ENCODE data around the gene SLC7A8. TPM values are rescaled to one million over a fixed set of nuclear protein-coding genes. Genes with fewer than 3 reads are reported as not detected.

Gene SLC7A8
- total RNA-seq, 2 experiments from 2014 or later = 4.0 to 11.4 TPM

DNA sequence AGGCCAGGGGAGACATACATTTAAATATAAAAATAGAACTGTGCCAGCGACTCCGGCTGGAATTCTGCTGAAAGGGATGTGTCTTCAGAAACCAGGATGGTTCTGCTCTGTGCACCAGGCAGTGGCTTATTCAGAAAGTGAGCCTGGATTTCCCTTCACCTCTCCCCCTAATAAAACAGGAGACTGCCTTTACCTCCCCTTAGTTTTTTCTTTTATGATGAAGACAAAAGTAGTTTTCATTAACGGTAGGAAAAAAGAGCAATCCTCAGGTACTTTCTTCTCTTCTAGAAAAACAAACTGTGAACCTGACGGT is 346 bp downstream of the SLC7A8 start:
- intact Hi-C loops (cut with micrococcal nuclease; ENCODE audit: unreplicated experiment) = loop anchor here (1.0 kb wide), 1 partner anchor 63 kb away; no protein-coding TSS in a partner anchor
- Histone ChIP-seq H4K20me1 (ENCODE audit: insufficient read depth, low read length) (no peaks in the 10 kb centered on the region), H3K4me3 (ENCODE audit: low read depth, low read length, poor library complexity, severe bottlenecking) (peak overlapping the region; percentile 67), H3K4me2 (ENCODE audit: low read length) (peak overlapping the region; percentile 79), H3K79me2 (ENCODE audit: insufficient read depth, low read depth, low read length) (no peaks in the 10 kb centered on the region), H3K9me2 (ENCODE audit: insufficient read depth, low read length) (no peaks in the 10 kb centered on the region), H2AFZ (ENCODE audit: low read length) (peak overlapping the region; percentile 82), H3K4me1 (ENCODE audit: insufficient read depth, low read length, poor library complexity, severe bottlenecking) (peaks cover 24% of the 10 kb centered on the region), H3K36me3 (ENCODE audit: insufficient read depth, low read length) (no peaks in the 10 kb centered on the region), H3K27ac (ENCODE audit: low read depth, low read length, poor library complexity, severe bottlenecking) (no peak overlapping the region), H3K9me3 (ENCODE audit: low read length) (no peaks in the 10 kb centered on the region)
- ChIA-PET POLR2A (interaction anchor here (2.0 to 9.2 kb wide), 3 partner anchors 8 to 62 kb away, joined by 6 to 68 read pairs (median 10); partner anchors contain the start of gene CEBPE), CTCF (ENCODE audit: unreplicated experiment) (interaction anchor here (1.0 to 8.2 kb wide), 3 partner anchors 10 to 114 kb away, joined by 4 to 69 read pairs (median 5); no protein-coding TSS in a partner anchor)
- DNase-seq (ENCODE audit: low spot score) = peak; percentile 13
- TSS peak; percentile 96 for BruUV-seq (replicated peaks)
- TF ChIP-seq EZH2phosphoT487 (IDR thresholded peaks at IDR 0.05; ENCODE audit: borderline replicate concordance, low read depth, low read length) = no peak
- TF ChIP-seq, protein P1, sequence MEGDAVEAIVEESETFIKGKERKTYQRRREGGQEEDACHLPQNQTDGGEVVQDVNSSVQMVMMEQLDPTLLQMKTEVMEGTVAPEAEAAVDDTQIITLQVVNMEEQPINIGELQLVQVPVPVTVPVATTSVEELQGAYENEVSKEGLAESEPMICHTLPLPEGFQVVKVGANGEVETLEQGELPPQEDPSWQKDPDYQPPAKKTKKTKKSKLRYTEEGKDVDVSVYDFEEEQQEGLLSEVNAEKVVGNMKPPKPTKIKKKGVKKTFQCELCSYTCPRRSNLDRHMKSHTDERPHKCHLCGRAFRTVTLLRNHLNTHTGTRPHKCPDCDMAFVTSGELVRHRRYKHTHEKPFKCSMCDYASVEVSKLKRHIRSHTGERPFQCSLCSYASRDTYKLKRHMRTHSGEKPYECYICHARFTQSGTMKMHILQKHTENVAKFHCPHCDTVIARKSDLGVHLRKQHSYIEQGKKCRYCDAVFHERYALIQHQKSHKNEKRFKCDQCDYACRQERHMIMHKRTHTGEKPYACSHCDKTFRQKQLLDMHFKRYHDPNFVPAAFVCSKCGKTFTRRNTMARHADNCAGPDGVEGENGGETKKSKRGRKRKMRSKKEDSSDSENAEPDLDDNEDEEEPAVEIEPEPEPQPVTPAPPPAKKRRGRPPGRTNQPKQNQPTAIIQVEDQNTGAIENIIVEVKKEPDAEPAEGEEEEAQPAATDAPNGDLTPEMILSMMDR (conservative IDR thresholded peaks at IDR 0.05; ENCODE audit: low read length) = no peak

DNA sequence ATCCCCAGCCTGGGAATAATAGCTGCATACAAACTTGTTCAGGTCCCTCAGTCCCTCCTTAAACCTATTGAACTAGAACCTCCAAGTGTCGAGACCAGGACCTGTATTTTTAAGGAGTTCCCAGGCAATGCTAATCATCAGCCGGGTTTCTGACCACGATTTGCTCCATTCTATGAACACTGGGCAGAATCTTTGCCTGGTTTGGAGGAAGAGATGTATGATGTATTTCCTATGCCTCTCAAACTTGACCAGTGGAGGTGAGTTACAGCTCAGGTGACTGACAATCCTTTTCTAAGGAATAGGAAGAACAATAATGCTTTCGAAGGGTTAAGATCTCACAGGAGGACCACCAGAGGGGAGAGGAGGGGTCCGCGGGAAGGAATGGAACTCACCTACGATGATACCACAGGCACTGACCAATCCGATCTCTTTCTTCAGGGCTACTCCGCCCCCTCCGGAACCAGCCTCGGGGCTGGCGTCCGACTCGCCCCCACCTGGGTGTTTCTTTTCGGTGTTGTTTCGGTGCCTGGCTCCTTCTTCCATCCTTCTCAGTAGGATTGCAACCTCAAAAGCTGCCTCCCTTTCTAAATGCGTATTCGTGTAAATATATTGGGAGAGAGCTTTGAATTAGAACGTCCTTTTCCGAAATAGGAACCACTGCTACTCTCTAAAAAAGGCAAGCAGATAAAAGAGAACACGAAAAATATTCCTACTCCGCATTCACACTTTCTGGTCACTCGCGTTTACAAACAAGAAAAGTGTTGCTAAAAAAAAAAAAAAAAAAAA is 895 bp downstream of the SLC7A8 start:
- no peak overlapping the region for H3K27ac ChIP-seq (ENCODE audit: low read depth, low read length, poor library complexity, severe bottlenecking)
- ChIA-PET POLR2A (interaction anchor here (0.7 to 9.2 kb wide), 5 partner anchors 7 to 118 kb away, joined by 3 to 68 read pairs (median 6); partner anchors contain the start of genes ACIN1, C14orf119 and CEBPE), CTCF (ENCODE audit: unreplicated experiment) (interaction anchor here (8.2 kb wide), 1 partner anchor 62 kb away, joined by 69 read pairs; no protein-coding TSS in a partner anchor)
- peak; percentile 69 for DNase-seq (ENCODE audit: low spot score)
- TF ChIP-seq, protein P1 (conservative IDR thresholded peaks at IDR 0.05; ENCODE audit: low read length) = no peak
- TF ChIP-seq EZH2phosphoT487 (IDR thresholded peaks at IDR 0.05; ENCODE audit: borderline replicate concordance, low read depth, low read length) = no peak
- H3K79me2 ChIP-seq (ENCODE audit: insufficient read depth, low read depth, low read length) = no peaks in the 10 kb centered on the region
- intact Hi-C loops (cut with micrococcal nuclease; ENCODE audit: unreplicated experiment) = loop anchor here (1.0 kb wide), 1 partner anchor 62 kb away; no protein-coding TSS in a partner anchor
- no TSS peak for BruUV-seq (replicated peaks)
- H2AFZ ChIP-seq (ENCODE audit: low read length) = peak overlapping the region; percentile 82
- peak overlapping the region; percentile 67 for H3K4me3 ChIP-seq (ENCODE audit: low read depth, low read length, poor library complexity, severe bottlenecking)
- H3K9me2 ChIP-seq (ENCODE audit: insufficient read depth, low read length) = no peaks in the 10 kb centered on the region
- H3K4me2 ChIP-seq (ENCODE audit: low read length) = peak overlapping the region; percentile 79
- no peaks in the 10 kb centered on the region for H4K20me1 ChIP-seq (ENCODE audit: insufficient read depth, low read length)
- H3K9me3 ChIP-seq (ENCODE audit: low read length) = no peaks in the 10 kb centered on the region
- no peaks in the 10 kb centered on the region for H3K36me3 ChIP-seq (ENCODE audit: insufficient read depth, low read length)
- H3K4me1 ChIP-seq (ENCODE audit: insufficient read depth, low read length, poor library complexity, severe bottlenecking) = peaks cover 24% of the 10 kb centered on the region
